ENCODE results near the gene FNDC3B.

Gene FNDC3B

DNA sequence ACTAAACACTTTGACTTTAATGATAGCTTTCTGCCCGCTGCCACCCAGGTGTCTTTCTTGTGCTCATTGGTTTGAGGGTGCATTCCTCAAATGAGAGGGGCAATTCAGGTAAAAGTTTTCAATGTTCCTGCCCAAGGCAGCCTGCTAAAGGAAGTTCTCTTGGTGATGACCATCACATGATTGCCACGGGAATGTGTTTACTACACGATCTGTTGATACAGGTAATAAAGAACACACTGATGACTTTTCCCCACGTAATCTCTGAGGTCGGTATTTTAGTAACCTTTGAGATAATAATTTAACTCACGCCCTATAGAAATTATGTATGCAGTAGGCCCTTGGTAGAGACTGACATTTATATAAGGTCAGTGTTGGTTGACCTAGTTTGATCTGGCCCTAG, 39.3 kb downstream of the FNDC3B start (continued):
- TF ChIP-seq ZNF2 (tag by site-specific recombination; IDR thresholded peaks at IDR 0.05), result no peak
- no peak for TF ChIP-seq ZNF16 (tag by site-specific recombination; IDR thresholded peaks at IDR 0.05; ENCODE audit: low read depth)
- no peak for TF ChIP-seq ZNF843 (tag by site-specific recombination; IDR thresholded peaks at IDR 0.05)

- Histone ChIP-seq H3K27ac (ENCODE audit: extremely low read depth, low read depth, low read length) (no peak overlapping the region), H3K4me3 (ENCODE audit: low read depth, low read length) (no peak overlapping the region), H3K4me1 (ENCODE audit: control insufficient read depth, insufficient read depth, low read length) (no peaks in the 10 kb centered on the region), H3K9me3 (ENCODE audit: control insufficient read depth, insufficient read depth, low read depth, low read length) (no peaks in the 10 kb centered on the region), H3K36me3 (ENCODE audit: control insufficient read depth in 2 of 2, insufficient read depth in 1 of 2, low read length in 2 of 2) (peaks cover 0 to 4% of the 10 kb centered on the region in 2 experiments; a peak in 1 of 3 replicates)
- CTCF ChIA-PET, result interaction anchor here (0.6 kb wide), 1 partner anchor 976 kb away, joined by 4 read pairs; no protein-coding TSS in a partner anchor
- POLR2A ChIA-PET, result no interaction called here
- TF ChIP-seq REST (tag by site-specific recombination; IDR thresholded peaks at IDR 0.05), result no peak
- TF ChIP-seq ZNF658 (tag by site-specific recombination; IDR thresholded peaks at IDR 0.05), result no peak
- no peak for TF ChIP-seq ZNF701 (tag by site-specific recombination; IDR thresholded peaks at IDR 0.05)
- no peak for TF ChIP-seq ZBTB20 (tag by site-specific recombination; IDR thresholded peaks at IDR 0.05)
- no peak for TF ChIP-seq ZIC2 (tag by site-specific recombination; IDR thresholded peaks at IDR 0.05)
- TF ChIP-seq TCF7L2 (IDR thresholded peaks at IDR 0.05; ENCODE audit: borderline replicate concordance, low read depth, low read length), result no peak
- no peak for TF ChIP-seq ZNF133 (tag by site-specific recombination; IDR thresholded peaks at IDR 0.05)
- no peak for TF ChIP-seq PRDM2 (tag by site-specific recombination; IDR thresholded peaks at IDR 0.05; ENCODE audit: borderline replicate concordance)
- no peak for TF ChIP-seq PATZ1 (tag by site-specific recombination; IDR thresholded peaks at IDR 0.05)
- TF ChIP-seq ZNF23 (tag by site-specific recombination; IDR thresholded peaks at IDR 0.05; ENCODE audit: borderline replicate concordance), result no peak
- TF ChIP-seq ZNF571 (tag by site-specific recombination; IDR thresholded peaks at IDR 0.05), result no peak
- TF ChIP-seq TRIM28 (IDR thresholded peaks at IDR 0.05; ENCODE audit: borderline replicate concordance, low read length), result no peak
- no peak for TF ChIP-seq ZFP37 (tag by site-specific recombination; IDR thresholded peaks at IDR 0.05)
- no peak for TF ChIP-seq SP7 (tag by site-specific recombination; IDR thresholded peaks at IDR 0.05)
These were observed 40.1 kb downstream of the FNDC3B start for GRCh38 chr3:172079326-172079976.
